Gastrocnemius medialis (tissue), 4 donors: ENCODE data around the gene TNFRSF18.

Source experiments
- CTCF ChIP-seq, 5 experiments: fragments of 450-650 bp in 3 of 5; fragments of 200-600 bp in 2 of 5; sonication (generic) in 2 of 5; IDR thresholded peaks in 4 of 5; conservative IDR thresholded peaks in 1 of 5; 1 replicate in 4 of 5; 2 replicates in 1 of 5; pipeline ENCODE4 v1.5.1; 2016 to 2019; ENCODE audit warnings: antibody characterized with exemption in 5 of 5, mild to moderate bottlenecking in 3 of 5, moderate library complexity in 3 of 5
- POLR2A ChIP-seq, 2 donors: fragments of 450-650 bp; IDR thresholded peaks; one replicate each; pipeline ENCODE4 v1.6.1; 2017; ENCODE audit warnings: antibody characterized with exemption in 2 of 2, mild to moderate bottlenecking in 2 of 2, moderate library complexity in 2 of 2

GRCh38 chr1:1182491-1183220 is 23.7 kb downstream of the TNFRSF18 start:
- TF ChIP-seq CTCF (IDR thresholded peaks at IDR 0.05 in 4 of 5, conservative IDR thresholded peaks at IDR 0.05 in 1 of 5): no peak
- no peak for TF ChIP-seq POLR2A (IDR thresholded peaks at IDR 0.05)
